HCEC 1CT (cell line): ENCODE data around the gene EEF1AKMT2.

Source experiments
- DNase-seq: peaks from one replicate; pipeline ENCODE4 v3.0.0-alpha.2; 2017

EEF1AKMT2 gene

GRCh38 chr10:124717911-124718741, 73.6 kb downstream of the EEF1AKMT2 start:
- no peak for DNase-seq

GRCh38 chr10:124717041-124717757, 74.5 kb downstream of the EEF1AKMT2 start:
- no peak for DNase-seq

DNA sequence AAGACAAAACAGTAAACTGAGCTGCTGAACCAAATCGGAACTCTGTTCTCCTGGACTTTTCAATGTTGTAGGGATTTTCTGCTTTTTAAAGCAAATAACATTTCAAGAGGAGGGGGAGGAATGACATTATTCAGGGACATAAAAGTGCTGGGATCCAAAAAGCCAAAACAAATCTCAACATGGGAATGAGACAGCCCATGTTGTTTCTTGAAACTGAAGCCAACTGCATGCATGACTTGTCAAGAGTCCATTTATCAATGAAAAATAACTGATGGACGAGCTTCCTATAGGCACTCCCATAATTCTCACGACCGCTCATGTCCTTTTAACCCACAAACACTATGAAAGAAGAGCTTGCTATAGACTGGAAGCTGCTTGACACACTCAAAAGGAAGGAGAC, 75.3 kb downstream of the EEF1AKMT2 start:
- DNase-seq: no peak

DNA sequence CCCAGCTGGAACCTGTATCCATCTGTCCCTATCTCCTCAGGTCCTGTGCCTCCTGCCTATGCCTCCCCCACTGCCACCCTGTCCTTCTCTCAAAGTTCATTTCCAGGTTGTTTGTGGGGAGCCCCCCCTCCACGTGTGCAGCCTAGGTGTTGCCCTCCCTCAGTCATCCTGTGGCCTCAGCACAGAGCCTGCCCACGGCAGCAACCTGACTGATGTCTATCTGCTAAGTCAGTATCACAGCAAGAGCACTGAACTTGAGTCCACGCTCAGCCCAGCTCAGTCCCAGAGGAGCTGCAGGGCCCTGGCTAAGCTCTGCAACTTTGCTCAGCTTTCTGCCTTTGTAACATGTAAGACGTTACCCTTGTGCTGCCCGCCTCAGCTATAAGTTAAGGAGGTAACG, 76.2 kb downstream of the EEF1AKMT2 start:
- DNase-seq: no peak

DNA sequence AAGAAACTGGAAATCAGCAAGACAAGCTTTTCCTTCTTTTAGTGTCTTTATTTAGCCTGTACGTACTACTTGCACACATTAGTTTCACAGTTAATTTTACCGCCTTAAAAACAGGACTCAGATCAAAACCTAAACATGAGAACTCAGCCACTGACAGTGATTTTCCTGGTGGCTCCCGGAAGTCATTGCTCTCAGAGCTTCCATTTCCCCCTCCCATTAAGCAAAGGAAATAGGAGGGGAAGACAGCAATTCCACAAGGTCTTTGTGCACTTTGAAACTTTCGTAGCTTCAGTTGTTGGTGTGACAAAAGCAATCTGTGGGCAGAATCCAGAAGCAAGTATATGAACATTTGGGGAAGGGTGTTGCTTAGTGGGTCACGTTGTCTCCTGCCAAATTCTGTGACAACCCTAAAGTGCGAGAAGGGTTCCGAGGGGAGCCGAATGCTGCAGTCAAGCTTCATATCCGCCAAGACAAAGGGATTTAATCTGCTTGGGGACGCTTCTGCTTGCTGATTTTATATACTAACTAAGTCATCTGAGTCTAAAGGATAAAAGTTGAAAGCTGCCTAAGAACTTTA, 77.9 kb downstream of the EEF1AKMT2 start:
- no peak for DNase-seq

- no peak for DNase-seq
Measured at GRCh38 chr10:124712704-124713407, 78.8 kb downstream of the EEF1AKMT2 start.

DNA sequence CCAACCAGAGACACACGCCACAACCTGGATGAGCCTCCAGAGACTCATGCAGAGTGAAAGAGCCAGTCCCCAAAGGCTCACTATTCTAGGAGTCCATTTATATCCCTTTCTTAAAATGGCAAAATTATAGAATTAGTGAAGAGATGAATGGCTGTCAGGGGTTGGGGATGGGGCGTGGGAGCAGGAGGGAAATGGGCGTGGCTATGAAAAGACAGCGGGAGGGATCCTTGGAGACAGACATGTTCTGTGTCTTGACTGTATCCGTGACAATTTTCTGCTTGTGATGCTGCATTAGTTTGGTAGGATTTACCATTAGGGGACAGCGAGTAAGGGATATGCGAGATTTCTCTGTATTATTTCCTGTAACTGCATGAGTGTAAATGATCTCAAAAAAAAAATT, 80.5 kb downstream of the EEF1AKMT2 start:
- no peak for DNase-seq

GRCh38 chr10:124710266-124710881, 81.3 kb downstream of the EEF1AKMT2 start:
- no peak for DNase-seq

DNA sequence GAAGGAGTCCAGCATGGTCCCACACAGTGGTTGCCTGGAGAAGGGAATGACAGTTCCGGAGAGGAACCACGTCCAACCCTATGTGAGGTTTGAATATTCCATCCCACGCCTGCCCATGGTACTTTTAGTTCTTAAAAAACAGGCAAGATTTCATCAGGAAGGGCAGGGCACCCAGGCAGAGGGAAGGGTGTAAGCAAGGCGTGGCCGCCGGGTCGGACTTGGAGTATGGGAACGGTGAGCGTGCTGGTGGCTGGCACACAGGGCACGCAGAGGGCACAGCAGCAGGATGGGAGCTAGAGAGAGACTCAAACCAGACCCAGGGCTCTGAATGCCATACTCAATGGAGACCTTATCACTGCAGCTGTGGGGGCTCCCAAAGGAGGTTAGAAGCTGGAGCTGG, 81.8 kb downstream of the EEF1AKMT2 start:
- no peak for DNase-seq

GRCh38 chr10:124708922-124709520, 82.7 kb downstream of the EEF1AKMT2 start:
- no peak for DNase-seq

- DNase-seq: no peak
Measured at GRCh38 chr10:124708246-124708779, 83.4 kb downstream of the EEF1AKMT2 start.
